Measurements from ENCODE around the gene OPA1.

OPA1 gene

DNA sequence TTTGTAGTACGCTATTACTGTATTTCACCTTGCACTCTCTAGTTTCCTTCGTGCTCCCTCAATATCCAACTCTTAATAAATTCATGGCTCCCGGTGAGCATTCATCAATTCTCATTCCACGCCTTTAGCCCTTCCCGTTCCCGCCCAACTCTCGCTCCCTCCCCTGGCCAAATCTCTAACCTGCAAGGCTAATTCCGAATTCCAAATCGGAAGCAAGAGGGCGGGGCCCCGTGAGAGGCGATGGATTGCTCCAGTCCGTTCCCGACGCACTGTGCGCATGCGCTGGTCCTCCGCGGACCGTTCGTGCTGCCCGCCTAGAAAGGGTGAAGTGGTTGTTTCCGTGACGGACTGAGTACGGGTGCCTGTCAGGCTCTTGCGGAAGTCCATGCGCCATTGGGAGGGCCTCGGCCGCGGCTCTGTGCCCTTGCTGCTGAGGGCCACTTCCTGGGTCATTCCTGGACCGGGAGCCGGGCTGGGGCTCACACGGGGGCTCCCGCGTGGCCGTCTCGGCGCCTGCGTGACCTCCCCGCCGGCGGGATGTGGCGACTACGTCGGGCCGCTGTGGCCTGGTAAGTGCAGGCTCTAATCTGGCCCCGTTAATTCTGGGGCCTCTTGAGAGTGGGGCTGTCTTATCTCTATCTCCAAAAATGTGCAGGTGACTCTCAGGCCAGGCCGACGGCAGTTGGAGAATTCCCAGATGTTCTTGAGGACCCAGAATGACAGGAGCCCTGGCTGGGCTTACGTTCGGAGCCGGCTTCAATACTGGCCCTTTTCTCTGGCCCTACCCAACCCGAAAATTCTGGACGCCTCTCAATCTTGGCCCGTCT, at the start of gene OPA1:
Gene OPA1, plus strand, starts transcription at position 368 of the 827 bp plus-strand sequence. Its CDS starts 170 bp downstream, at position 538.
- DNase-seq (ENCODE audit: low spot score) = peak; percentile 96

DNA sequence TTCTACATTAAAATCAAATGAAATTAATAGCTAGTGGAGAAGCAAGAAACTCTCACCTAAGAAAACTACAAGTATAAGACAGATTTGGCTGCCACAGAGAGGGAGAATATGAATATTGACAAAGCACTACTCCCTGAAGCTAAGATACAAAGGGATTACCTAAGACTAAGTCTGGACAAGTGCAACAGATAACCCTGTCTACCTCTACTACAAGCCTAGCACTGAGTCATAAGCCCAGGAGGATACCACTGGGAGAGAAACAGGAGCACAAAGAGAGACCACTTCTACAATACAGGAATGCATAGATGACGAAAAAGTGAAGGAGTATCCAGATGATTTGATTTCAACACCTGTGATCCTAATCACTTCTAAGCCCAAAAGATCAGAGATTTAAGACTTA, 48.7 kb upstream of the OPA1 start:
- no peak for DNase-seq (ENCODE audit: low spot score)

DNA sequence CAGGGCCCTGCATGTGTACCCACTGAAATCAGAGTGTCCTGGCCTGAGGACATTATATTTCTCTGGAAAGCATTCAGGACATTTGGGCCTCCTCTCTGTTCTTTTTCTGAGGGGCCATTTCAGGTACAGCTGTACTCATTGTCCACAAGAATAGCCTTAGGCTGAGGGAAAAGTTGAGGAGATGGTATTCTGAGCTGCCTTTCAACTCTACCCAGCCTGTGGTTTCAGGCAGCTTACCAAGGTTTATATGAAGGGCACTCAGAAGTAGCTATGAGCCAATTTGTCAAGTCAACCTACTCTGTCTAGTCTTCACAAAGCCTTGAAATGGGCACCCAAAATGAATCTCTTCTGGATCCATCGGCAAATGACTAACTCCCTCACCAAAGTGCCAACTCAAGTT, 47.7 kb upstream of the OPA1 start:
- DNase-seq (ENCODE audit: low spot score) = no peak

DNA sequence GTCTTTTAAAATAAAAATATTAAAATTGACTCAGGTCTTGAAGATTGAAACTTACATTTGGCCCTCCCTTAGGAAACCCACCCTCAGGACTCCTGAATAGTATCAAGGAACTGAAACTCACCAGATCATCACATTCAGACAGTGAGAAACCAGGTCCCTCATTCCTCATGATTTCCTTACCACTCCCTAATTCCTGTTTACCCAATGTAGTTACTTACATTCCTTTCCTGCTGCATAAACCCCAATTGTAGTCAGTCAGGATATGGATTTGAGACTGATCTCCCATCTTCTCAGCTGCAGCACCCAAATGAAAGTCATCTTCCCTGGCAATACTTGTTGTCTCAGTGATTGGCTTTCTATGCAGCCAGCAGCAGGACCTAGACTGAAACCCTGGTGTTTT, 46.9 kb upstream of the OPA1 start:
- DNase-seq (ENCODE audit: low spot score) = no peak

GRCh38 chr3:193548406-193548805, 44.6 kb upstream of the OPA1 start:
- DNase-seq (ENCODE audit: low spot score) = peak; percentile 74

DNA sequence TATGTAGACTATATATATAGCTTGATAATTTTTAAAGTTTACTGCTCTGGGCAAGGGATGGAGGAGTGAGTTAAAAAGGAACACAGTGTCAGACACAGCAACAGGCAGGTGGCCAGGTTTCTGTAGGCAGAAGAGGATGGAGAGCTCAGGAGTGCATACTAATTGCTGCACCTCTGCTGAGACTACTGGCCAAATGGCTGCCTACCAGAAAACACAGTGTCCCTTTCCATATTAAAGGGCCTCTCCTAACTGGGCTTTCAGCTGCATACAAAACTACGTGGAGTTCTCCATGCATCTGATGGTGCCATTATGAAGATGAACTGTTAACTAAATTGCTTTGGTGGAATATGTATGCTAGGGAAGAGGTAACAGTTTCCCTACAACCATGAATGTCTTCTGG, 40.1 kb upstream of the OPA1 start:
- DNase-seq (ENCODE audit: low spot score) = peak; percentile 50

DNA sequence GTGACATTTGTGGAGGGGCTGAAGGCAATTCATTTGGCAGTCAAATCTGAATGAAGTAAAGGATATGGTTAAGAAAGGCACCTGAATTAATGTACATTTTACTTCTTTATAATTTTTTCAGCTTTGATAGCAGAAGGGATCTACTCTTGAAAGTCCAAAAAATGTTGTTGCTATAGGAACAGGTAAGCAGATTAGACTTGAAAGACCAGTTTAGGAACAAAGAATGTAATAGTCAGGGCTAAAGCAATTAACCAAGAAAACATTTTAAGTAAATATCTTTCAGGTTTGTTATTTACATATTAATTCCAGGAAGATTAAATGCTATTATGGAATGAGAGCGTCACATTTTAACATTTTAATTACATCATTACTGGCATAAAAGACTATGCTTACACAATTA, 39.4 kb upstream of the OPA1 start:
- no peak for DNase-seq (ENCODE audit: low spot score)

GRCh38 chr3:193554811-193555210, 38.2 kb upstream of the OPA1 start, which contains the start of gene ATP13A4:
ATP13A4 (minus strand) TSS chr3:193554895; CDS start chr3:193554799, 96 bp downstream.
- no peak for DNase-seq (ENCODE audit: low spot score)

DNA sequence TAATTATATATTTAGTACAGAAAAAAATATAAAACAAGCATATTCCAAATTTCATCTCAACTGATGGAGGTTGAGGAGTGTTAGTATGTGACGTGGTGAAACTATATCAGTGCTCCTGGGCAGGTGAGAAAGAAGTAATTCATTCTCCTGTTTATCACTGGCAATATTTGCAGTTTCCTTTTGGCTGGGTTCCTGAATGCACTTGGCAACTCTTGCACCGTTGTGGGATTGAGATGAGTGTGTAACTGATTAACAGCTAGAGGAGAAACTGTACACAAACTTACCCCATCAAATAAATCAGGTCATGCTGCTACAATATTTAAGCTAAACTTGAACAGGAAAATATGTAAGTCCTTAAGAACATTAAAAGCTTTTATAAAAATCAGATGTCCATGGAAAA, 36.2 kb upstream of the OPA1 start:
- DNase-seq (ENCODE audit: low spot score) = no peak

DNA sequence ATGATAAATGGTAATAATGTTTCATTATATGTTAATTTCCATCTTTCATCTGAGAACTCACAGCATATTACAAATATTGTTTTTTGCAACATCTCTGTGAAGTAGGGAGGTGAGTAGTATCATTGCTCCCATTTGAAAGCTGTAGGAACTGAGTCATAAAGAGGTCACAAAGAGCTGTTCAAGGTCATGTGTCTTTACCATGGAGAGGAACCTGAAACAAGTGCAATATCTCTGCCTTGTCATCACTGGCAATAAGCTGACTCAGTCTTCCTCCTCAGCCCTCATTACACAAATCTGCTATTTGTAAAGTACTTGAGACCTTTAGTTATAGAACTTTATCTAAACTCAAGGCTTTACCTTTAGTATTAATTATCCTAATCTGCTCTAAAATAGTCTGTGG, 33.9 kb upstream of the OPA1 start:
- no peak for DNase-seq (ENCODE audit: low spot score)

DNA sequence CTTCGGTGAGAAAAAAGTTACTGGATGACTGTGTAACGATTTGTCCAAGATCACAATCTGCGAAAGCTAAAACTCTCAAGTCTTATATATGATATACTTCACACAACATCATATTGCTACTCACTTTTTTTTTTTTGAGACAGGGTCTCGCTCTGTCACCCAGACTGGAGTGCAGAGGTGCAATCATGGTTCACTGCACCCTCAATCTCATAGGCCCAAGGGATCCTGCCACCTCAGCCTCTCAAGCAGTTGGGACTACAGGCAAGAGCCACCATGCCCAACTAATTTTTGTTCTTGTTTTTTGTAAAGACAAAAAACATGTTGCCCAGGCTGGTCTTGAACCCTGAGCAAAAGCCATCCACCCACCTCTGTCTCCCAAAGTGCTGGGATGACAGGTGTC, 32.9 kb upstream of the OPA1 start:
- DNase-seq (ENCODE audit: low spot score) = no peak

- peak; percentile 49 for DNase-seq (ENCODE audit: low spot score)
Observed at GRCh38 chr3:193560870-193561269, 32.1 kb upstream of the OPA1 start.

DNA sequence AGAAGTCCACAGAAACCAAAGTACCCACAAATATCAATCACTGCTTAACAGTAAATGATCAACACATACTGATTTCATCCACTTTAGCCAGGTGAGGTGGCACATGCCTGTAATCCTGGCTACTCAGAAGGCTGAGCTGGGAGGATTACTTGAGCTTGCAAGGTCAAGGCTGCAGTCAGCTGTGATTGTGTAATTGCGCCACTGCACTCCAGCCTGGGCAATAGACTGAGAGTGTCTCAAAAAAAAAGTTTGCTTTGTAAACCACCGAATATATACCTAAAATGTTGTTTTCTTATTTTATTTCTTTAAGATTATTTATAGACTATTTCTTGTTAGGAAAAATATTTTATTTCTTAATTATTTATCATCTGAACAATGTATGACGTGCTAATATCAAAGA, 29.6 kb upstream of the OPA1 start:
- no peak for DNase-seq (ENCODE audit: low spot score)

DNA sequence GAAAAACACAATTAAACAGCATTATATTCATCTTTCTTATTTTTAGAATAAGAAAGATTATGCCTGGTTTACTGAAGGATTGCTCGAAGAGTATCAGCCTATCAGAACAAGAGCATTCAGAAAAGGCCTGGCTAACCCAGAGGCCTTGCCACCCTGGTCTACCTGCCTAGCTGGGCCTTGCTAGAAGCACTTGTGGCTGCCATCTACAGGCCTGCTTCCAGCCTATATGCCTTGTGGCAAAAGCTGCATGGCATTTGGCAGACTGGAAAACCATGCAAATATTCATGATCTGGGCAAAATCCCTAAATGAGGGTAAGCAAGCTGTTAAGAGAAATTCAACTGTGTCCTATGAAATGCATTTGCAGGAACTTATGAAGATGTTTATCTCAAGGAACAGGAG, 29.0 kb upstream of the OPA1 start:
- DNase-seq (ENCODE audit: low spot score) = no peak

DNA sequence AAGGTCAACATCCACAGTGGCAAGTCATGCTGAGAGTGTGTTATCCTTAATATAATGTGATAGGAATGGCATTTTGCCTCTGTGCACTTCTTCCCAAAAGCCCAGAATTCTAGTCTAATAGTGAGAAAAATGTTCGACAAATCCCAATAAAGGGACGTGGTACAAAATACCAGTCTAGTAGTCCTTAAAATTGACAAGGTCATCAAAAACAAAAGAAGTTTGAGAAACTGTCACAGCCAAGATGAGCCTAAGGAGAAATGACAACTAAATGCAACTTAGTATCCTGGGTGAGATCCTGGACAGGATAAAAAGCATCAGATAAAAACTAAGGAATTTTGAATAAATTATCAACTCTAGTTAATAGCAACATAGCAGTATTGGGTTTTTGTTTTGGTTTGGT, 23.9 kb upstream of the OPA1 start:
- no peak for DNase-seq (ENCODE audit: low spot score)

- peak; percentile 78 for DNase-seq (ENCODE audit: low spot score)
Observed at GRCh38 chr3:193572426-193572908, 20.5 kb upstream of the OPA1 start.

GRCh38 chr3:193573403-193574191, 19.4 kb upstream of the OPA1 start:
- DNase-seq (ENCODE audit: low spot score) = no peak

GRCh38 chr3:193574488-193575070, 18.4 kb upstream of the OPA1 start:
- no peak for DNase-seq (ENCODE audit: low spot score)

DNA sequence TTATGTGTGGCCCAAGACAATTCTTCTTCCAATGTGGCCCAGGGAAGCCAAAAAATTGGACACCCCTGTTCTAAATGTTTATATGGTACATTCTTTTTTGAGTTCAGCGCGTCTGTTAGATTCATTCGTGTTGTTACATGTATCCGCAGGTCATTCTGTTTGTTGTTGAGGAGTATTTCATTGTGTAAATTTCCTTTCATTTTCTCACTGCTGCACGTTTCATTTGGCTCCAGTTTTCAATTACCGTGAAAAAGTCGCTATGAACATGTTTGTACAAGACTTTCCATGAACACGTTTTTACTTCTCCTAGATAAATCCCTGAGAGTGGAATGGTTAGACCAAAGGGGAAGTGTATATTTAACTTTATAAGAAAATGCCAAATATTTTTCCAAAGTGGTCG, 7.5 kb upstream of the OPA1 start:
- no peak for DNase-seq (ENCODE audit: low spot score)

DNA sequence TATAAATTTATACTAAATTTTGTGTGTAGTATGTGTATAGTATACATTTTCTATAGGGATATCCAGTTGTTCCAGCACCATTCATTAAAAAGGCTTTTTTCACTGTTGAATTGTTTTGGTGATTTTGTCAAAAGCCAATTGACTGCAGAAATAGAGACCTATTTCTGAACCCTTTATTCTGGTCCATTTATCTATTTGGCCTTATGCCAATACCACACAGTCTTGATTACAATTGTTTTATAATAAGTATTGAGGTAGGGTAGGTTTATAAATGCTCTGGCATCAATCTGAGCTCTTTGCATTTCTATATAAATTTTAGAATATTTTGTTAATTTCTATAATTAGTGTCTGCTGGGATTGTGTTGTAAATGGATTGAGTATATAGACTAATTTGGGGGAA, 6.5 kb upstream of the OPA1 start:
- DNase-seq (ENCODE audit: low spot score) = no peak

DNA sequence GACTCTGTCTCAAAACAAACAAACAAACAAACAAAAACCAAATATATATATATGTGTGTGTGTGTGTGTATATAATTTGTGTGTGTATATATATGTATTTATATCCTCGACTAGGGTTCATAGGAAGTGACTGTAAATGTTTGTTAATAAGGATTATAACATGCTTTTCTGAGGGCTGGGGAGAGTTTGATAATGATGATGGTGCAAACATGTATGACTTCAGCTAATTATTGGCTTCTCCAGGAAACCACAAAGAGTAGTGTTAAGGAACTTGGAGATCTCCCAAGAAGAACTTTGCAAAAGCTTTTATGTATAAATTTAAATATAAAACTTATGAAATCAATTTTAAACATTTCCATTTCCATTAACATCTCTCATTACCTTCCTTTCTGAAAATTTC, 3.9 kb upstream of the OPA1 start:
- DNase-seq (ENCODE audit: low spot score) = no peak

DNA sequence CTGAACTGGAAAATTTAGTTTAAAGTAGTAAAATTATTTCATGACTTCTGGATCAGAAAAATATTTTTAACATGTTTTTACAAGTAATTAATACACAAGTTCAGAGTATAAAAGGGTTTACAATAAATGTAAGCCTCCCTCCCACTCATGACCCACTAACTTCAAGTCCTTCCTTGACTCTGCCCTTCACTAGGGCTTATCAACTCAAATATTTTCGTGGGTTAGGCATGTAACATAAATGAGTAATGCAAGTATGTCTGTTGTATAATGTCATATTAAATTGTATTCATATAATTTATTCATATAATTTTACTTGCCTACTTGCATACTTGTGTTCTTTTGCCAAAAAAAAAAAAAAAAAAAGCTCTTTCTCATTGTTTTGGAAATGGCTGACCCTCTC, 3.4 kb upstream of the OPA1 start:
- no peak for DNase-seq (ENCODE audit: low spot score)
